Hematopoietic multipotent progenitor cell (in vitro differentiated cells): ENCODE data around the gene PRKACA. TPM values are rescaled to one million over a fixed set of nuclear protein-coding genes. Genes with fewer than 3 reads are reported as not detected.
A peak's percentile ranks its signal among the peaks of the same experiment; 100 is the strongest.

ENCODE experiments used
- DNase-seq, 3 donors: peaks; one replicate each; pipeline ENCODE4 v3.0.0-alpha.2; 2011 to 2015; ENCODE audit warnings: low read depth in 2 of 3, low spot score in 2 of 3
- total RNA-seq: library from RNA; depleted of rRNA; stranded (reverse); fragments of >200 nt; gene quantifications from one replicate; pipeline ENCODE4 v1.2.3, GENCODE V29; 2012

Gene PRKACA
- total RNA-seq, 1 donor = 19.4 TPM

- no peak for DNase-seq
Observed at GRCh38 chr19:14097532-14098151, 19.9 kb downstream of the PRKACA start.

GRCh38 chr19:14096272-14096992, 21.1 kb downstream of the PRKACA start:
- DNase-seq = no peak

DNA sequence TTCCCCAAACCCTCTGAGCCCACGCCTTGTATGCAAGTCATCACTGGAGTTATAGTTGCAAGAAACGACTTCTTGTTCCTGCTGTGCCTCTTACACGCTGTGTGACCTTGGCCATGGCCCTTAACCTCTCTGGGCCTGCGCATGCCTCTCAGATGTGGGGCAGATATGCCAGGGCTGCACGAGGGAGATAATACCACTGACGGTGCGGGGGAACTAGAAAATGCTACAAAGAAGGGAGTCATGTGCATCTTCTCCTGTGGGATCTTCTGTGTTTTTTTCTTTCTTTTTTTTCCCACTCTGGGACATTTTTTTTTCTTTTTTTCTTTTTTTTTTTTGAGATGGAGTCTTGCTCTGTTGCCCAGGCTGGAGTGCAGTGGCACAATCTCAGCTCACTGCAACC, 22.7 kb downstream of the PRKACA start:
- DNase-seq = no peak

- no peak for DNase-seq
Observed at GRCh38 chr19:14093117-14093823, 24.3 kb downstream of the PRKACA start.

GRCh38 chr19:14091813-14092462, 25.6 kb downstream of the PRKACA start:
- DNase-seq = peak in 2 of 3 donors; percentile 55 to 68

- DNase-seq = peak in 2 of 3 donors; percentile 86 to 87
Observed at GRCh38 chr19:14091081-14091812, 26.3 kb downstream of the PRKACA start.

DNA sequence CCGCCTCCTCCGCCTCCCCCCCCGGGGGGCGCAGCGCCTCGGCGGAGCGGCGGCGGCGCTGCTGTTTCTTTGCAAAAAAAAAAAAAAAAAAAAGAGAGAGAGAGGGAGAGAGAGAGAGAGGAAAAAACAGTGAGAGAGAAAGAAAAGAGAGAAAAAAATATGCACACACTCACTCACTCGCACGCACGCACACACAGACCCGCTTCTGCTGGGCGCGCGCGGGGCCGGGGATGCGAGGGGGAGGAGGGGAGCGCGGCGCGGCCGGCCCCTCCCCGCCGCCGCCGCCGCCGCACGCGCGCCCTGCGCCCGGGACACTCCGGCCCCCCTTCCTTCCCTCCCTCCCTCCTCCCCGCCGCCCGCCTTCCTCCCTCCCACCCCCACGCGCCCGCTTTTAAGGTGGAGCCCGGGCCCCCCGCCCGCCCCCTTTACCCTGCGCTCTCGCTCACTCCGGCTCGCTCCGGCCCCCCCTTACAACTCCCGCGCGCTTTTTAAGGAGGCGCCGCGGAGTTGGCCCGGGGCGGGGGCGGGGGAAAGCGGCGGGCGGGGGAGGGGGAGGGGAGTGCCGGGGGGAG, 27.0 kb downstream of the PRKACA start, which contains the start of gene SAMD1:
TSS of gene SAMD1 (minus strand) at position 243 of the 572 bp plus-strand sequence.
- peak in 2 of 3 donors; percentile 93 to 96 for DNase-seq

- peak in 2 of 3 donors; percentile 49 to 54 for DNase-seq
Observed at GRCh38 chr19:14089662-14090508, 27.7 kb downstream of the PRKACA start.

- DNase-seq = peak in 1 of 3 donors; percentile 25
Observed at GRCh38 chr19:14089412-14089661, 28.2 kb downstream of the PRKACA start.

- no peak for DNase-seq
Observed at GRCh38 chr19:14088634-14089411, 28.7 kb downstream of the PRKACA start.

DNA sequence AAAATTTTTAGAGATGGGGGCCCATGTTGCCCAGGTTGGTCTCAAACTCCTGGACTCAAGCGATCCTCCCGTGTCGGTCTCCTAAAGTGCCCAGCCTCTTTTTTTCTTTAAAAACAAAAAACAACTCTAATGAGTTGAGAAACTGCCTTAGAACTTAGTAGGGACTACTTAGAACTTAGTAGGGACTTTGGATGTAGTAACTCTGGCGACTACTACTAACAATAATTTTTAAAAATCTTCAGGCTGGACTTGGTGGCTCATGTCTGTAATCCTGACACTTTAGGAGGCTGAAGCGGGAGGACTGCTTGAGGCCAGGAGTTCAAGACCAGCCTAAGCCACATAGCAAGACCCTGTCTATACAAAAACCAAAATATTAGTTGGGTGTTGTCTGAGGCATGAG, 31.5 kb downstream of the PRKACA start:
- no peak for DNase-seq

DNA sequence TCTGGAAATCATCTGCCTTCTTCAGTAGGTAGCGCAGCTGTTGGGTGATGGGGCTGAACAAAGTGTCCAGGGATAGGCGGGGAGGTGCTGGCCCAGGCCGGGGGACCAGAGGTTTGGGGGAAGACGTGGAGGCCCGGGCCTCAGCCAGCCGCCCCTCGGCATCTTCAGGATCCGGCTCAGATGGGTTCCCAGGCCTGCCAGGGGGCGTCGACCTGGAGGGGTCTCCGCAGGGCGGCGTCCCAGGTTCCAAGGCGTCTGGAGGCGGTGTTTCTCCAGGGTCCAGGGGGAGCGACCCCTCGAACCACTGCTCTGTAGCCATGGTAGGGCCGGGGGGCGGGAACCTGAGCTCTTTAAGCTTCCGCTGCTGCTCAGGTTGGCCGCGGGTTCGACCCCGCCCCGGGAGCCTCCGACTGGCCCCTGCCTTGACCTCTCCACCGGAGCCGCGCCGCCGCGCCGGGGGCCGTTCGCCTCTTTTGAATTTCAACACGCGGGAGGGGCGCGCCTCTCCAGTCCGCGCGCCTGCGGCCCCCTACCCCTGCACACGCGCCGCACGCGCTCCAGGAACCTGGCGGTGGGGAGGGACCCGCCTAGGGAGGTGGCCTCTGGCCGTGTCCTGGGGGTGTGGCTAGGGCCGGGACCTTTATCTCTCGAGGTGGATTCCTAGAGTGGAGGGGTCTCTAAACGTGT, 32.1 kb downstream of the PRKACA start, which contains the start of gene C19orf67:
TSS of gene C19orf67 (minus strand) at position 475 of the 687 bp plus-strand sequence. CDS start at position 319, 156 bp downstream.
- no peak for DNase-seq

DNA sequence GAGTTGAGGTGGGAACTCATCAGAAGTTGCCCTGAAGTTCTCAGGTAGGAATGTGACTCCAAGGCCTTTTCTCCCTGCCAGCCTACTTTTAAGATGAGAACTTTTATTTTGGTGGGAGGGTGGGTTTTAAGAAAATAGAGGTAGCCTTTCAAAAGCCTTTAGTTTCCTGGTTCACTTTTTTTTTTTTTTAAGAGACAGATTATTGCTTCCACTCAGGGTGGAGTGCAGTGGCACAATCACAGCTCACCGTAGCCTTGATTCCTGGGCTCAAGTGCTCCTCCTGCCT, 34.9 kb downstream of the PRKACA start:
- no peak for DNase-seq

- peak in 1 of 3 donors; percentile 20 for DNase-seq
Observed at GRCh38 chr19:14081797-14082674, 35.5 kb downstream of the PRKACA start.

DNA sequence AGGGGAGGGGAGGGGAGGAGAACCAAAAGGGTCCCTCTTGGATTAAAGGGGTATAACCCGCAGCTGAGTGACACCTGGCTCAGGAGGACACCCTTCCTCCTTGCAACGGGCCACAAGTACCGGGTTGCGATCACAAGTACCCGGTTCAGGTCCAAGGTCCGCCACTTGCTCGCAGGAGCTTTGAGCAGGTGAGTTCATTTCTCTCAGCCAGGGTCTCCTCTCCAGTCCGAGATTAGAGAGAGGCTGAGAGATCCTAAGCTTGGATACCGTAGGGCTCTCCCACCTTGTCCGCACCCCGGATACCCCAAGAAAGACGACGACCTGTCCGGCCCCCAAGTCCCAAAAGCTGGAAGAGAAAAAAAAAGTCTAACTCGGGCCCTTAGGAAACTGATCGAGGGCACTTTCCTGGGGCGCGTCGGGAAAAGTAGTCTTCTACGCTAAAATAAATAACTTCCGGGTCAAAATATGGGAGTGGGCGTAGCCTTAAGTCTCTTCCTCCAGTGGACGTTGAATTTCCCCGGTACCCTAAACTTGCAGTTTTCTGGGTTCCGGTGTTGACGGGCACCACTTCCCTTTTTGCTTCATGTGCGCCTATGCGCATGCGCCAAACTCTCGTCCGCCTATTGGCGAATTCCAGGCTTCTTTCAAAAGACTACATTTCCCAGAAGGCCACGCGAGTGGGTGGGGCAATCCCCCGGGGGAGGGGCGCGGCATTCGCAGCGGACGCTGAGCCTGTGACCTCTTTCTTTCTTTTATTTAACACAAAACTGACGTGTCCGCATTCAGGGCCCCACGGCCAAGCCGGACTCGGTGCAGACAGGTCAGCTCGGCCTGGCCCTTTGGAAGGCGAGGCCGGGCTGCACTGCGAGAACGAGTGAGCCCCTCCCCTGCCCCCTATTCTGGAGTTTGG, 36.4 kb downstream of the PRKACA start:
- DNase-seq = peak; percentile 98 to 99 (median 99)

GRCh38 chr19:14078411-14078810, 39.2 kb downstream of the PRKACA start:
- no peak for DNase-seq
